BLaER1 (cell line): ENCODE measurements around the gene ZNRF1.

ENCODE experiments used
- H3K27ac ChIP-seq: shearing (Covaris generic); formaldehyde crosslinking; 2 replicates; pipeline ENCODE4 v1.8.1; 2022
- H3K27me3 ChIP-seq: shearing (Covaris generic); formaldehyde crosslinking; 2 replicates; pipeline ENCODE4 v1.8.1; 2022
- H3K36me3 ChIP-seq: shearing (Covaris generic); formaldehyde crosslinking; 2 replicates; pipeline ENCODE4 v1.8.1; 2022
- H3K4me1 ChIP-seq: shearing (Covaris generic); formaldehyde crosslinking; 2 replicates; pipeline ENCODE4 v1.8.1; 2022
- H3K4me2 ChIP-seq: shearing (Covaris generic); formaldehyde crosslinking; 2 replicates; pipeline ENCODE4 v1.8.1; 2022
- H3K4me3 ChIP-seq: shearing (Covaris generic); formaldehyde crosslinking; 2 replicates; pipeline ENCODE4 v1.8.1; 2022
- H3K9ac ChIP-seq: shearing (Covaris generic); formaldehyde crosslinking; 2 replicates; pipeline ENCODE4 v1.8.1; 2022
- H3K9me3 ChIP-seq: shearing (Covaris generic); formaldehyde crosslinking; 2 replicates; pipeline ENCODE4 v1.8.1; 2022
- H4K20me1 ChIP-seq: shearing (Covaris generic); formaldehyde crosslinking; 2 replicates; pipeline ENCODE4 v1.8.1; 2022
- Cebpa-rat ChIP-seq: shearing (Covaris generic); IDR thresholded peaks from 2 replicates; pipeline ENCODE4 v1.8.1; 2022

Gene ZNRF1

GRCh38 chr16:75100603-75100990 lies 101.8 kb downstream of the ZNRF1 start:
- Histone ChIP-seq H4K20me1 (peaks cover 96% of the 10 kb centered on the region), H3K9me3 (no peaks in the 10 kb centered on the region), H3K36me3 (peaks cover 50% of the 10 kb centered on the region), H3K4me1 (peaks cover 100% of the 10 kb centered on the region), H3K27me3 (no peaks in the 10 kb centered on the region), H3K27ac (peak overlapping the region; percentile 88), H3K4me3 (no peak overlapping the region), H3K9ac (peak overlapping the region; percentile 57; the same call in 1 of the 2 replicates), H3K4me2 (peak overlapping the region; percentile 89)
- TF ChIP-seq Cebpa-rat: no peak

DNA sequence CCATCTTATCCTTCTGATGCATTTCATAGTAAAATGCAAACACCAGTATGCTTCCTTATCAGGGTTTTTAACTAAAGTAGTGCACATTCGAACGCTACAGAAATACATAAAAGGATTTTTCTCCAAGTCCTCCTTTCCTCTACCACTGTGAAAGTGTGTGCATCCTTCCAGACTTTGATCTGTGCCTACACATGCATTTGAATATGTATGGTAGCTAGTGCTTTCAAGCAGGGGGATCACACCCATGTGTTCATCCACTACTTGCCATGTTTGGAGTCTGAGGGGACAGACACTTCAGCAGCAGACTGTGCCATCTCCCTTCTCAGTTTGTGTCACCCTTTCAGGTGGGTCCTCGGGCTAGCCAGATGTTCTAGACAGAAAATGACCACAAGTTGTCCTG lies 102.8 kb downstream of the ZNRF1 start:
- peaks cover 95% of the 10 kb centered on the region for H4K20me1 ChIP-seq
- no peak overlapping the region for H3K9ac ChIP-seq
- peaks cover 100% of the 10 kb centered on the region for H3K4me1 ChIP-seq
- H3K9me3 ChIP-seq: no peaks in the 10 kb centered on the region
- no peaks in the 10 kb centered on the region for H3K27me3 ChIP-seq
- peak overlapping the region; percentile 89 for H3K4me2 ChIP-seq
- H3K36me3 ChIP-seq: peaks cover 46% of the 10 kb centered on the region
- no peak overlapping the region for H3K4me3 ChIP-seq
- no peak overlapping the region for H3K27ac ChIP-seq
- no peak for TF ChIP-seq Cebpa-rat

DNA sequence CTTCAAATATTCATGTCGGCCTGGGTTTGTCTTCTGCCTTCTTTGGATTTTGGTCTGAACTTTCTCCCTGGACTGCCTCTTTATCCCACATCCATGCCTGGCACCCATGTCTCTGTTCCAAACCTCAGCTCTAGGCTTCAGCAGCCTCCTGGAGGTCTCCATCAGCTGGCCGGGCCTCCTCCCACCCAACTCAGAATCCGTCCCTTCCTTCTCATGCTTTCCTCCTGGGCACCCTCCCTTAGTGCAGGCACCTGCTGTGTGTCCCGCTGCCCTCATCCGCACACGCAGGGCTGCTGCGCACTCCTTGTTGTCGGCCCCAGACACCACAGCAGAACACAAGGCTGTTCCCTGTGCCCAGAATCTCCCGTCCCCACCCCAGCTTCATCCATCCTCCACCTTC lies 103.8 kb downstream of the ZNRF1 start:
- Histone ChIP-seq H3K4me3 (no peak overlapping the region), H4K20me1 (peaks cover 89% of the 10 kb centered on the region), H3K9me3 (no peaks in the 10 kb centered on the region), H3K4me2 (peak overlapping the region; percentile 89), H3K27ac (no peak overlapping the region), H3K36me3 (peaks cover 41% of the 10 kb centered on the region), H3K9ac (0 out of 2 replicates have a peak overlapping the region, but pooled peaks have one; percentile 23), H3K27me3 (no peaks in the 10 kb centered on the region), H3K4me1 (peaks cover 100% of the 10 kb centered on the region)
- no peak for TF ChIP-seq Cebpa-rat

GRCh38 chr16:75103994-75104393 lies 105.2 kb downstream of the ZNRF1 start:
- Histone ChIP-seq H3K27ac (peak overlapping the region; percentile 89; the same call in 1 of the 2 replicates), H3K9ac (no peak overlapping the region), H3K27me3 (no peaks in the 10 kb centered on the region), H3K9me3 (no peaks in the 10 kb centered on the region), H4K20me1 (peaks cover 75% of the 10 kb centered on the region), H3K36me3 (peaks cover 41% of the 10 kb centered on the region), H3K4me3 (no peak overlapping the region), H3K4me2 (peak overlapping the region; percentile 90), H3K4me1 (peaks cover 100% of the 10 kb centered on the region)
- TF ChIP-seq Cebpa-rat: no peak

DNA sequence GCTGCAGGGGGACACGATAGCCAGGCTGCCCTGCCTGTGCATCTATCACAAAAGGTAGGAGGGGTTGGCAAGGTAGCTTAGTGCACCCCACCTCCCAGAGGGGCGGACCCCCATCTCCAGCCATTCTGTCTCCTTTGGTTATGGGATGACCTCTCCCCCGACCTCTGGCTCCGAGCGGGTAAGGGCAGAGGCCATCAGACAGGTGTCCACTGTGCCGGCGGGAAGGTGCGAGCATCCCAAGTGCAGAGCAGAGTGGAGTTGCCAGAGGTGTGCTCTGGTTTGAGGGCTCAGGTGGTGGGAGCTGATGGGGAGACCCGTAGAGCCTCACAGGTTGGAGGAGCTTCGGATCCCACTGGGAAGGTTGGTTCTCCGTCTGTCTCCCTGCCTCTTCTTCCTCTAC lies 106.0 kb downstream of the ZNRF1 start:
- H4K20me1 ChIP-seq: peaks cover 67% of the 10 kb centered on the region
- H3K4me1 ChIP-seq: peaks cover 100% of the 10 kb centered on the region
- H3K9me3 ChIP-seq: no peaks in the 10 kb centered on the region
- peak overlapping the region; percentile 82 for H3K9ac ChIP-seq
- H3K27ac ChIP-seq: peak overlapping the region; percentile 89
- H3K4me3 ChIP-seq: peak overlapping the region; percentile 48
- H3K27me3 ChIP-seq: no peaks in the 10 kb centered on the region
- H3K36me3 ChIP-seq: peaks cover 41% of the 10 kb centered on the region
- TF ChIP-seq Cebpa-rat: no peak
- peak overlapping the region; percentile 90 for H3K4me2 ChIP-seq

- no peaks in the 10 kb centered on the region for H3K27me3 ChIP-seq
- no peak for TF ChIP-seq Cebpa-rat
- H3K4me3 ChIP-seq: peak overlapping the region; percentile 48
- peaks cover 67% of the 10 kb centered on the region for H4K20me1 ChIP-seq
- peak overlapping the region; percentile 89 for H3K27ac ChIP-seq
- peaks cover 41% of the 10 kb centered on the region for H3K36me3 ChIP-seq
- peaks cover 100% of the 10 kb centered on the region for H3K4me1 ChIP-seq
- H3K9me3 ChIP-seq: no peaks in the 10 kb centered on the region
- H3K9ac ChIP-seq: peak overlapping the region; percentile 82
- H3K4me2 ChIP-seq: peak overlapping the region; percentile 90
Measured at GRCh38 chr16:75105306-75106061, 106.7 kb downstream of the ZNRF1 start.

GRCh38 chr16:75106351-75107274 lies 107.8 kb downstream of the ZNRF1 start:
- Histone ChIP-seq H3K36me3 (peaks cover 32% of the 10 kb centered on the region), H4K20me1 (peaks cover 65% of the 10 kb centered on the region), H3K4me3 (peak overlapping the region; percentile 44), H3K9ac (peak overlapping the region; percentile 82), H3K4me1 (peaks cover 100% of the 10 kb centered on the region), H3K27me3 (no peaks in the 10 kb centered on the region), H3K4me2 (peak overlapping the region; percentile 90), H3K27ac (peak overlapping the region; percentile 89), H3K9me3 (no peaks in the 10 kb centered on the region)
- no peak for TF ChIP-seq Cebpa-rat

GRCh38 chr16:75107505-75107904 lies 108.7 kb downstream of the ZNRF1 start:
- Histone ChIP-seq H3K4me1 (peaks cover 100% of the 10 kb centered on the region), H3K9me3 (no peaks in the 10 kb centered on the region), H3K27ac (peak overlapping the region; percentile 89), H3K4me3 (peak overlapping the region; percentile 44), H3K9ac (peak overlapping the region; percentile 82), H3K27me3 (no peaks in the 10 kb centered on the region), H4K20me1 (peaks cover 65% of the 10 kb centered on the region), H3K4me2 (peak overlapping the region; percentile 90), H3K36me3 (peaks cover 23% of the 10 kb centered on the region)
- TF ChIP-seq Cebpa-rat: no peak

- TF ChIP-seq Cebpa-rat: no peak
- Histone ChIP-seq H3K4me1 (peaks cover 96% of the 10 kb centered on the region), H3K9me3 (no peaks in the 10 kb centered on the region), H4K20me1 (peaks cover 60% of the 10 kb centered on the region), H3K27me3 (no peaks in the 10 kb centered on the region), H3K36me3 (peaks cover 21% of the 10 kb centered on the region), H3K27ac (peak overlapping the region; percentile 89), H3K4me3 (peak overlapping the region; percentile 54), H3K9ac (peak overlapping the region; percentile 82), H3K4me2 (peak overlapping the region; percentile 90)
Measured at GRCh38 chr16:75108792-75109731, 110.2 kb downstream of the ZNRF1 start.
